HepG2 (cell line): Measurements from ENCODE around the gene ANKS1A. TPM values are rescaled to one million over a fixed set of nuclear protein-coding genes. Genes with fewer than 3 reads are reported as not detected.
A peak's percentile ranks its signal among the peaks of the same experiment; 100 is the strongest.

ENCODE experiments used
- ATAC-seq: fragments of 200-7000 bp; cut with Tn5 transposase; 3 replicates; pipeline ENCODE4 v1.9.1; 2020; ENCODE audit warnings: mild to moderate bottlenecking, moderate library complexity
- BruUV-seq: library from RNA; stranded (reverse); fragments of 400-500 nt; replicated peaks from 2 replicates; lab custom pipeline; 2021; lab: Mats Ljungman, UMichigan
- CTCF ChIA-PET: fragments of 300-600 bp; formaldehyde crosslinking; extraction: SDS; loops from one replicate; lab custom pipeline; 2021; ENCODE audit warnings: low total read pairs, inconsistent platforms, low intra/inter-chr PET ratio; lab: Yijun Ruan, JAX
- POLR2A ChIA-PET: fragments of 350-600 bp; sonication (Branson Sonifier 250); formaldehyde crosslinking; loops from one replicate; lab custom pipeline; 2020; ENCODE audit warnings: antibody characterized with exemption, inconsistent platforms; lab: Yijun Ruan, JAX
- DNase-seq: peaks from one replicate; pipeline ENCODE4 v3.0.0-alpha.2; 2015; ENCODE audit warnings: low spot score
- FAIRE-seq: peaks from 3 replicates; lab custom pipeline; 2011; peaks lifted over from hg19 to GRCh38; lab: Jason Lieb, UNC
- H2AFZ ChIP-seq: one replicate; pipeline ENCODE4 v1.6.1; 2011; ENCODE audit warnings: low read length, inconsistent platforms
- H3K27ac ChIP-seq: fragments of 300-600 bp; 3 replicates; pipeline ENCODE4 v1.8.0; 2011; ENCODE audit warnings: mixed run types, mild to moderate bottlenecking, mixed read lengths, low read length, inconsistent platforms; ENCODE audit not compliant: insufficient read depth; ENCODE audit errors: extremely low read length
- H3K27me3 ChIP-seq, 2 experiments: fragments of 200-600 bp in 1 of 2; 2 replicates in 1 of 2; 3 replicates in 1 of 2; pipeline versions ENCODE4 v1.6.0 to v1.8.0; 2011; ENCODE audit warnings: low read length in 2 of 2, mild to moderate bottlenecking in 2 of 2, moderate library complexity in 2 of 2, inconsistent platforms in 1 of 2; ENCODE audit not compliant: insufficient read depth in 2 of 2, control insufficient read depth in 1 of 2
- H3K36me3 ChIP-seq, 2 experiments: fragments of 200-600 bp in 1 of 2; replicated peaks in 1 of 2; 2 replicates in 1 of 2; 3 replicates in 1 of 2; pipeline versions ENCODE4 v1.5.1 to v1.8.0; 2011; ENCODE audit warnings: low read length in 2 of 2, inconsistent platforms in 1 of 2; ENCODE audit not compliant: insufficient read depth in 2 of 2, control insufficient read depth in 1 of 2
- H3K4me1 ChIP-seq: 2 replicates; pipeline ENCODE4 v1.5.1; 2012; ENCODE audit warnings: low read length, inconsistent platforms; ENCODE audit not compliant: insufficient read depth
- H3K4me2 ChIP-seq: 2 replicates; pipeline ENCODE4 v1.6.0; 2011; ENCODE audit warnings: low read depth, low read length, inconsistent platforms
- H3K4me3 ChIP-seq, 3 experiments: fragments of 200-600 bp in 1 of 3; sonication (generic), shearing (Covaris generic) in 1 of 3; replicated peaks in 1 of 3; 2 replicates each; pipeline ENCODE4 v1.5.1; 2011 to 2016; ENCODE audit warnings: low read length in 3 of 3, inconsistent platforms in 2 of 3, low read depth in 2 of 3, mild to moderate bottlenecking in 2 of 3, control low read depth in 1 of 3, mixed read lengths in 1 of 3; ENCODE audit not compliant: insufficient read depth in 1 of 3
- H3K79me2 ChIP-seq: one replicate; pipeline ENCODE4 v1.6.1; 2011; ENCODE audit warnings: low read length, inconsistent platforms; ENCODE audit not compliant: insufficient read depth
- H3K9ac ChIP-seq: 2 replicates; pipeline ENCODE4 v1.6.0; 2011; ENCODE audit warnings: mild to moderate bottlenecking, low read depth, low read length, inconsistent platforms; ENCODE audit not compliant: insufficient read depth
- H3K9me3 ChIP-seq: 2 replicates; pipeline ENCODE4 v1.5.1; 2012; ENCODE audit warnings: mild to moderate bottlenecking, low read length
- H4K20me1 ChIP-seq: 2 replicates; pipeline ENCODE4 v1.6.0; 2011; ENCODE audit warnings: inconsistent platforms, mild to moderate bottlenecking, low read length, moderate library complexity; ENCODE audit not compliant: insufficient read depth
- CBX1 ChIP-seq: IDR thresholded peaks from one replicate; pipeline ENCODE4 v1.6.1; 2016; ENCODE audit warnings: antibody characterized with exemption, low read depth
- ETV5 ChIP-seq: IDR thresholded peaks from 2 replicates; pipeline ENCODE4 v1.6.1; 2018; ENCODE audit warnings: missing biosample characterization, missing genetic modification reagents, inconsistent platforms, borderline replicate concordance
- JARID2 ChIP-seq: sonication (generic); formaldehyde crosslinking; IDR thresholded peaks from 2 replicates; pipeline ENCODE4 v1.8.1; 2023; ENCODE audit warnings: missing genetic modification reagents, inconsistent platforms; ENCODE audit not compliant: insufficient replicate concordance
- MED8 ChIP-seq: sonication (generic); formaldehyde crosslinking; IDR thresholded peaks from 2 replicates; pipeline ENCODE4 v1.8.1; 2023; ENCODE audit warnings: mild to moderate bottlenecking, missing genetic modification reagents; ENCODE audit not compliant: insufficient replicate concordance
- POLR2AphosphoS5 ChIP-seq: IDR thresholded peaks from 2 replicates; pipeline ENCODE4 v1.6.1; 2012; ENCODE audit warnings: low read depth, low read length
- RFXANK ChIP-seq: IDR thresholded peaks from 2 replicates; pipeline ENCODE4 v1.6.1; 2016
- SALL1 ChIP-seq: sonication (generic); formaldehyde crosslinking; IDR thresholded peaks from 2 replicates; pipeline ENCODE4 v1.8.0; 2022; ENCODE audit warnings: mild to moderate bottlenecking, missing genetic modification reagents
- TOPORS ChIP-seq: sonication (generic); formaldehyde crosslinking; IDR thresholded peaks from 2 replicates; pipeline ENCODE4 v1.8.0; 2023; ENCODE audit warnings: mild to moderate bottlenecking, missing genetic modification reagents
- ZBTB39 ChIP-seq: sonication (generic); formaldehyde crosslinking; IDR thresholded peaks from 2 replicates; pipeline ENCODE4 v1.5.0; 2020; ENCODE audit warnings: missing genetic modification reagents
- ZFP37 ChIP-seq: sonication (generic); formaldehyde crosslinking; IDR thresholded peaks from 2 replicates; pipeline ENCODE4 v1.4.0; 2020; ENCODE audit warnings: missing genetic modification reagents, borderline replicate concordance
- ZFYVE20 ChIP-seq: sonication (generic); formaldehyde crosslinking; IDR thresholded peaks from 2 replicates; pipeline ENCODE4 v1.8.0; 2023; ENCODE audit warnings: low read depth, mild to moderate bottlenecking, moderate library complexity, missing genetic modification reagents, borderline replicate concordance
- ZNF253 ChIP-seq: sonication (generic); formaldehyde crosslinking; IDR thresholded peaks from 2 replicates; pipeline ENCODE4 v1.8.0; 2022; ENCODE audit warnings: mild to moderate bottlenecking, missing genetic modification reagents, borderline replicate concordance
- ZNF317 ChIP-seq: sonication (generic); formaldehyde crosslinking; IDR thresholded peaks from 2 replicates; pipeline ENCODE4 v1.5.0; 2020; ENCODE audit warnings: mild to moderate bottlenecking, missing genetic modification reagents
- ZNF326 ChIP-seq: sonication (generic); formaldehyde crosslinking; IDR thresholded peaks from 2 replicates; pipeline ENCODE4 v1.4.0; 2020; ENCODE audit warnings: missing genetic modification reagents, borderline replicate concordance
- ZNF468 ChIP-seq: sonication (generic); formaldehyde crosslinking; IDR thresholded peaks from 2 replicates; pipeline ENCODE4 v1.8.0; 2022; ENCODE audit warnings: mild to moderate bottlenecking, moderate library complexity, missing genetic modification reagents
- ZNF549 ChIP-seq: sonication (generic); formaldehyde crosslinking; IDR thresholded peaks from 2 replicates; pipeline ENCODE4 v1.5.0; 2020; ENCODE audit warnings: missing genetic modification reagents
- ZNF883 ChIP-seq: sonication (generic); formaldehyde crosslinking; IDR thresholded peaks from 2 replicates; pipeline ENCODE4 v1.5.1; 2020; ENCODE audit warnings: mild to moderate bottlenecking, missing genetic modification reagents; ENCODE audit errors: not compliant biosample characterization
- WGBS: methylation state at CpG from one replicate; pipeline ENCODE4 v1.1.6; 2017; ENCODE audit warnings: low lambda C conversion rate; 5-methylcytosine and 5-hydroxymethylcytosine counted together
- in situ Hi-C: cut with HindIII; loops from 2 replicates; pipeline ENCODE4 v1.10.0; 2017; ENCODE audit warnings: low pct_unique_long_range_greater_than_20kb; ENCODE audit not compliant: extremely low pct_ligation_motif_present
- intact Hi-C: fragments of 100-400 bp; cut with micrococcal nuclease; formaldehyde crosslinking; loops from one replicate; pipeline ENCODE4 v1.10.0; 2022; ENCODE audit not compliant: unreplicated experiment
- polyA plus RNA-seq, 8 experiments: library from polyadenylated mRNA; depleted of rRNA in 3 of 8; stranded (reverse) in 7 of 8; unstranded in 1 of 8; fragments of >200 nt; fragmentation: Illumina TruSeq in 4 of 8; extraction: Trizol in 4 of 8; gene quantifications; 2 replicates each; pipeline versions ENCODE4 v1.2.1 to v1.2.3, GENCODE V29; 2011 to 2016; ENCODE audit warnings: low read depth in 4 of 8, missing spikeins in 1 of 8, mixed read lengths in 1 of 8; ENCODE audit not compliant: insufficient read depth in 1 of 8
- total RNA-seq, 5 experiments: library from RNA; depleted of rRNA; stranded (reverse); fragments of >200 nt; fragmentation: Illumina TruSeq; extraction: Trizol; gene quantifications; 2 replicates each; pipeline ENCODE4 v1.2.3, GENCODE V29; 2016; ENCODE audit warnings: low read depth in 1 of 5
- TF ChIP-seq, protein P1 (sequence below): sonication (generic); formaldehyde crosslinking; IDR thresholded peaks from 2 replicates; pipeline ENCODE4 v1.5.0; 2020; ENCODE audit warnings: mild to moderate bottlenecking, missing genetic modification reagents, moderate library complexity
- TF ChIP-seq, protein P2 (sequence below): sonication (generic); formaldehyde crosslinking; IDR thresholded peaks from 2 replicates; pipeline ENCODE4 v1.8.0; 2022; ENCODE audit warnings: missing genetic modification reagents, mild to moderate bottlenecking, inconsistent platforms, borderline replicate concordance

Gene ANKS1A
- total and polyA plus RNA-seq, 2 of the 13 experiments (the other 11 are each of a cell fraction or from before 2014, with no cell fraction given): 7.2 to 15.1 TPM

GRCh38 chr6:34901930-34902329 lies 12.9 kb downstream of the ANKS1A start (continued):
- TF ChIP-seq JARID2 (CRISPR knock-in tag): no peak
- TF ChIP-seq CBX1: no peak
- TF ChIP-seq ZNF253 (CRISPR knock-in tag): no peak
- TF ChIP-seq, protein P1, sequence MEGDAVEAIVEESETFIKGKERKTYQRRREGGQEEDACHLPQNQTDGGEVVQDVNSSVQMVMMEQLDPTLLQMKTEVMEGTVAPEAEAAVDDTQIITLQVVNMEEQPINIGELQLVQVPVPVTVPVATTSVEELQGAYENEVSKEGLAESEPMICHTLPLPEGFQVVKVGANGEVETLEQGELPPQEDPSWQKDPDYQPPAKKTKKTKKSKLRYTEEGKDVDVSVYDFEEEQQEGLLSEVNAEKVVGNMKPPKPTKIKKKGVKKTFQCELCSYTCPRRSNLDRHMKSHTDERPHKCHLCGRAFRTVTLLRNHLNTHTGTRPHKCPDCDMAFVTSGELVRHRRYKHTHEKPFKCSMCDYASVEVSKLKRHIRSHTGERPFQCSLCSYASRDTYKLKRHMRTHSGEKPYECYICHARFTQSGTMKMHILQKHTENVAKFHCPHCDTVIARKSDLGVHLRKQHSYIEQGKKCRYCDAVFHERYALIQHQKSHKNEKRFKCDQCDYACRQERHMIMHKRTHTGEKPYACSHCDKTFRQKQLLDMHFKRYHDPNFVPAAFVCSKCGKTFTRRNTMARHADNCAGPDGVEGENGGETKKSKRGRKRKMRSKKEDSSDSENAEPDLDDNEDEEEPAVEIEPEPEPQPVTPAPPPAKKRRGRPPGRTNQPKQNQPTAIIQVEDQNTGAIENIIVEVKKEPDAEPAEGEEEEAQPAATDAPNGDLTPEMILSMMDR (CRISPR knock-in tag): no peak
- no peak for TF ChIP-seq ZNF883 (CRISPR knock-in tag)
- TF ChIP-seq, protein P2, sequence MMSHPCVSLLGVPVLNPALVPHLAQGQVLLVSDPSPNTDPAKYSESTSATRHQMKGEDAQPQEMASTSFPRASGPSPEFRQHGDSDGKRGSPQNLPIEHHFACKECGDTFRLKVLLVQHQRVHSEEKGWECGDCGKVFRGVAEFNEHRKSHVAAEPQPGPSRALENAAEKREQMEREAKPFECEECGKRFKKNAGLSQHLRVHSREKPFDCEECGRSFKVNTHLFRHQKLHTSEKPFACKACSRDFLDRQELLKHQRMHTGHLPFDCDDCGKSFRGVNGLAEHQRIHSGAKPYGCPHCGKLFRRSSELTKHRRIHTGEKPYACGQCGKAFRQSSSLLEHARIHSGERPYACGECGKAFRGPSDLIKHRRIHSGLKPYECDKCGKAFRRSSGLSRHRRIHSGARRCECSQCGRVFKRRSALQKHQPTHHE (CRISPR knock-in tag): no peak
- no peak for TF ChIP-seq ZFP37 (CRISPR knock-in tag)

GRCh38 chr6:34904990-34905613 lies 16.0 kb downstream of the ANKS1A start:
- ChIA-PET POLR2A (no interaction called here), CTCF (no interaction called here)
- Histone ChIP-seq H3K27ac (no peak overlapping the region), H3K4me2 (no peak overlapping the region), H2AFZ (no peak overlapping the region), H3K4me1 (peaks cover 26% of the 10 kb centered on the region), H3K4me3 (no peak overlapping the region), H3K36me3 (peaks cover 0 to 2% of the 10 kb centered on the region in 2 experiments; a peak in 1 of 5 replicates), H3K9ac (no peak overlapping the region), H3K9me3 (no peaks in the 10 kb centered on the region), H4K20me1 (no peaks in the 10 kb centered on the region), H3K27me3 (no peaks in the 10 kb centered on the region), H3K79me2 (peaks cover 17% of the 10 kb centered on the region)
- no TSS peak for BruUV-seq
- intact Hi-C loops: no loop called here
- WGBS: 89% methylated on average over 5 of the region's 5 CpGs
- FAIRE-seq (peak; percentile 47), DNase-seq (no peak), ATAC-seq (peak; percentile 75)
- in situ Hi-C loops: no loop called here
- peak; percentile 98 for TF ChIP-seq ZBTB39 (CRISPR knock-in tag)
- TF ChIP-seq TOPORS: 0 out of 2 replicates have a peak, but pooled peaks have one; percentile 25
- no peak for TF ChIP-seq ZNF468 (CRISPR knock-in tag)
- no peak for TF ChIP-seq ETV5 (CRISPR knock-in tag)
- TF ChIP-seq POLR2AphosphoS5: no peak
- TF ChIP-seq ZNF326 (CRISPR knock-in tag): no peak
- no peak for TF ChIP-seq MED8 (CRISPR knock-in tag)
- TF ChIP-seq SALL1 (CRISPR knock-in tag): peak; percentile 12; the same call in 1 of the 2 replicates
- TF ChIP-seq ZNF549: no peak
- TF ChIP-seq ZFYVE20 (CRISPR knock-in tag): no peak
- no peak for TF ChIP-seq ZNF317 (CRISPR knock-in tag)
- TF ChIP-seq RFXANK (CRISPR knock-in tag): no peak
